KG1 (cell line): ENCODE results near the gene PRKCSH.
"Not testable (repeated sequence)": the region's sequence is repeated elsewhere in the genome, so short reads cannot be mapped to it uniquely, and the experiment has no call there.

ENCODE experiments used
- DNase-seq: peaks from one replicate; lab custom pipeline; 2025; lab: John Stamatoyannopoulos, UW

PRKCSH gene

GRCh38 chr19:11420429-11421370, 14.7 kb upstream of the PRKCSH start:
- no peak for DNase-seq

- DNase-seq: no peak
Observed at GRCh38 chr19:11421371-11422098, 13.9 kb upstream of the PRKCSH start.

DNA sequence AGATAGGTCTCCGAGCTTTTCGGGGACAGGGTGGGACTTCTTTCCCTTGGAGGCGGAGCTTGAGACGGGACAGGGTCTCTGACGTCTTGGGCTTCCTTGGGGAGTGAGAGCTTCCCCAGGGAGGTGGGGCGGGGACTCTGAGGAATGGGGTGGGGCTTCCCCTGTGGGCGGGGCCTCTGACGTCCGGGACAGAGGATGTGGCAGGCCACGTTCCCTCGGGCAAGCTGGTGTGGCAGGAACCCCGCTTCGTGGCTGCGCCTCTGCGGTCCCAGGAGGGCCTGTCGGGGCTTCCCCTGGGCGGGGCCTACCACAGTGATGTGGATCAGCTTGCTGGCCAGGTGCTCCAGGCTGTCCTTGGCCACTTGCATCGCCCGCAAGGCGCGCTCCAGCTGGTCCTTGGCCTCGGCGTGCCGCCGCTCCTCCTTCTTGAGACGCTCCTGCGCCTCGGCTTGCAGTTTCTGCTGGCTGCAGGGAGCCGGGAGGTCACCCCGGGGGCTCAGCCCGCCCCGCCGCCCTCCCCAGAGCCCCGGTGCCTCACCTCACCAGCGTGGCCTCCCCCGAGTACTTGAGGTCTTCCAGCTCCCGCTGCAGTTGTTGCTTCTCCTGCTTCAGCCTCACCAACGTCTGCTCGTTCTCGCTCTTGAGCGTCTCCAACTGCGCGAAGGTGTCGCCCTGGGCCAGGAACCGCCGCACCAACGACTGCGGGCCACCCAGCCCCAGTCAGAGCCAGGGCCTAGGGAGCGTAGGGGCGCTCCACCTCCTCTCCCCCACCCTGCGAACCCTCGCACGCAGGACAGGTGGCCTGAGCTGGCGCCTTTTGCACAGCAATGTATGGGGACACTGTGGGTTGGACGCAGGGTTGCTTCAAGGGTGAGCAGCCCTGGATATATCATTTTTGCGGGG, 13.0 kb upstream of the PRKCSH start:
- no peak for DNase-seq

DNA sequence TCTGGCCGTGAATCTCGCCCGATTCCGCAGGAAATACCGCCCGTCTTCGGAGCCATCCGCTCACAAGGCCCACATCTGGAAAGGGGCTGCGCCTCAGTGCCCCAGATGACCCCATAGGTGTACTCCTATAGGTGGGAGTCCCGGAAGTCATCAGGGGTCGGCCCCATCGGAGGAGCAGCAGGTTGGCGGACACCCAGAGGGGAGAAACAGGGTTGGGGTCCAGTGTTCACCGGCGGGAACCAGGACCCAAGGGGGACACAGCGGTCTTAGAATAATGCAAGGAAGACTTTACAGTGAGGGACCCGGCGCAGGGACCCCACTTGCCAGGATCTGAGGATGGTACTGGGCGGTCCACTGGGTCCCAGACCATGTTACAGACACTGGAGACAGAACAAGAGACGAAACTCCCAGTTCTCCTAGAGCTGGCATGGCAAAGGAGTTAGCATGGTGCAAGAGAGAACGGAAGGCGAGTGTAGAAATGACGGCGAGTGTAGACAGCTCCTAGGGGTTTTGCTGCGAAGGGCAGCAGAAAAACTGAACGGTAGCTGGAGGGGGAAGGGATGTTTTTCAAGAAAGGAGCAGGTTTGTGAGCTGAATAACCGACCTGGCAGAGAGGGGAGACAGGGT, 12.2 kb upstream of the PRKCSH start:
- no peak for DNase-seq

DNA sequence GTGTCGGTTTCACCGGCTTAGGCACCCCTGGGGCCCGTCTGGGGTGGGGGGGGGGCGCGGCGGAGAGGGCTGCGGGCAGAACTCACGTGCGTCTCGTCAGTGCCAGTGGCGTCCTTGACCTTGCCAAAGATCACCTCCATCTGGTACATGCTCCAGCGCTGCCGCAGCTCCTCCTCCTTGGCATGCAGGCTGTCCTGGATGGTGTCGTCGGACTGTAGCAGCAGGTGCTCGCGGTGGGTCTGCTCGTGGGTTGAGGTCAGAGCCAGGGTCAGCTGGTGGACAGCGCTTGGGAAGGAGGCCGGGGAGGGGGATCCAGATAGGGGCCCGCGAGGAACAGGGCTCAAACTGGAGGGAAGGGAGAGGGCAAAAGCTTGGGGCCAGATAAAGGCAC, 11.6 kb upstream of the PRKCSH start:
- no peak for DNase-seq

DNA sequence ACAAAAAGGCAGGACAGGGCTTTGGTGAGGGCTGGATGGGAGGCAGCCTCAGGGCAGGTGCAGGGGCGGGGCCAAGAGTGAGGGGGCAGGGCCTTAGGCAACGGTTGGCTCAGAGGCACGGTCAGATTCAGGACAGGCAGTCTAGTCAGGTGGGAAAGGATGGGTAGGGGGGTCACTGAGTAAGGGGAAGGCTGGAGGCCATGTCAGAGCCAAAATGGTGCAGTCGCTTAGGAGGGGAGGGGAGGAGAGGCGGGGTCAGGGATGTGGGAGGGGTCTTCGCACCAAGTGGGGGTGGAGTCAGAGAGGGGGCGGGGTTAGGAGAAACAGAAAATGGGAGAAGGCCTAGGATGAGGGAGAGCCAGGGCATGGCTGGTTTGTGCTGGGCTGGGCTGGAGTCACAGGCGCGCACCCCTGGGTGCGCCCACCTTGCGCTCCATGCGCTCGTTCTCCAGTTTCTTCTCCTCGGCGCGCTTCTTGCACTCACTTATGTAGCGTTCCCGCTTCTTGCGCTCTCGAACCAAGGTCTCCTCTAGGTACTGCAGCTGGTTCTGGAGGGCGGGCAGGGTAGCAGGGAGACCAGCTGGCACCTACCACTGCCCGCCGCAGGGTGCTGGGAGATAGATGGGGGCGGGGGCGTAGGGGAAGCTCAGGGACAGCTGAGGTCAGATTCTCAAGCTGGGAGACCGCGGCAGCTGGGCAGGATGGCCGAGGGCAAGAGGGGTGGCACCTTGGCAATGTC, 9.5 kb upstream of the PRKCSH start:
- DNase-seq: no peak

DNA sequence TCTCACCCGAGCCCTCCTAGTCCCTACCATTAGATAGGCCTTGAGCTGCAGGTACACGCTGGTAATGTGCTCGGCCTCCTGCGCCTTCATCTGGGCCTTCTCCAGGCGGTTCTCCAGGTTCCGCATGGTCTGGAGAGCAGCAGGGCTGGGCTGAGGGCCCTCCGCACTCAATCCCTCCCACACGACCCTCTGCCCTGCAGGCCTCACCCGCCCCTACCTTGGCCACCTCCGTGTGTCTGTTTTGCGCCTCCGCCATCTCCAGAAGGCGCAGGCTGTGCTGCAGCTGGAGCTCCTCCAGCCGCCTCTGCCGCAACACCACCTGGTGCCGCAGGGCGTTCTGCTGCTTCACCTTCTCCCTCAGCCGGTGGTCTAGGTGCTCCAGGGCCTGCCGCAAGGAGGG, 8.8 kb upstream of the PRKCSH start:
- DNase-seq: no peak

DNA sequence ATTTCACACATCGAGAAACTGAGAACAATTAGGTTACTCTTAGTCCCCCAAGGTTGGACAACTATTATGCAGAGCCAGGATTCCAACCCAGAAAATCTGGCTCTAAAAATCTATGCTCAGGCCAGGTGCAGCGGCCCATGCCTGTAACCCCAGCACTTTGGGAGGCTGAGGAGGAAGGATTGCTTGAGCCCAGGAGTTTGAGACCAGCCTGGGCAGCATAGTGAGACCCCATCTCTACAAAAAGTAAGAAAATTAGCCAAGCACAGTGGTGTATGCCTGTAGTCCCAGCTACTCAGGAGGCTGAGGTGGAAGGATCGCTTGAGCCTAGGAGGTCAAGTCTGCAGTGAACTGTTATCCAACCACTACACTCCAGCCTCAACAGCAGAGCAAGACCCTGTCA, 1.9 kb upstream of the PRKCSH start:
- DNase-seq: not testable (repeated sequence)

GRCh38 chr19:11434703-11435056, 755 bp upstream of the PRKCSH start:
- DNase-seq: no peak

DNA sequence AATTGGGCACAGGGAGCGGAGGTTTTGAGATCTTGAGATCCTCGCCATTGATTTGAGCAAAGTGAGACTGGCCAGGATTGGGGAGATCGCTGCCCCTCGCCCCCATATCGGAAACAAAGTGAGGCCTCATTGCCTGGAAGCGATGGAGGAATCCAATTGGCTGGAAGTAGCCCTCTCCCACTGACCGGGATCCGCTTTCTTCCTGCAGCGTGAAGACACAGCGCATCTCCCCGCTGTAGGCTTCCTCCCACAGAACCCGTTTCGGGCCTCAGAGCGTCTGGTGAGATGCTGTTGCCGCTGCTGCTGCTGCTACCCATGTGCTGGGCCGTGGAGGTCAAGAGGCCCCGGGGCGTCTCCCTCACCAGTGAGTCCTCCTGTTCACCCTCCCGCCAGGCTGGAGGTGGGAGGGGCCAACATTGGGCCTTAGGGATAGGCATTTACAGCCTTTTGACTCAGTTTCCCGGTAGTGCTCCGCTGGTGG, 438 bp downstream of the PRKCSH start:
- DNase-seq: no peak

GRCh38 chr19:11437955-11438354, 2.5 kb downstream of the PRKCSH start:
- DNase-seq: no peak

DNA sequence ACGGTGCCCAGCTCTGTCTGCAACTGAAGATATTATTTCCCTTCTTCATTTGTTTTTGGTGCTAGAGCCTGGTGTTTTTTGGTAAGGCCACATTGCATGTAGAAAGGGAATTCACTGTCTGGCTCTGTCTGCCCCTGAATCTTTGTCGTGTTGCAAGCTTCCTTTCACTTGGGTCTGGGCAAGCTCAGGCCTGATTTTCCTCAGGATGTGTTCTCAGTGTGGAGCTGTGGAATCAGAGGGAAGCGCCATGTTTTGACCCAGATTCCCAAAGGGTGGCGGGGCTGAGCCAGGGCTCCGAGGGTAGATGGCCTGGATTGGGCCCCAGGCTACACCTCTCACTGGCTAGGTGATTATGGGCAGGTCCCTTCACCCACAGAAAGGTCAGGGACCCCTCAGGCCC, 8.6 kb downstream of the PRKCSH start:
- no peak for DNase-seq

GRCh38 chr19:11445141-11445540, 9.7 kb downstream of the PRKCSH start:
- DNase-seq: no peak

GRCh38 chr19:11446271-11446651, 10.8 kb downstream of the PRKCSH start:
- DNase-seq: no peak

DNA sequence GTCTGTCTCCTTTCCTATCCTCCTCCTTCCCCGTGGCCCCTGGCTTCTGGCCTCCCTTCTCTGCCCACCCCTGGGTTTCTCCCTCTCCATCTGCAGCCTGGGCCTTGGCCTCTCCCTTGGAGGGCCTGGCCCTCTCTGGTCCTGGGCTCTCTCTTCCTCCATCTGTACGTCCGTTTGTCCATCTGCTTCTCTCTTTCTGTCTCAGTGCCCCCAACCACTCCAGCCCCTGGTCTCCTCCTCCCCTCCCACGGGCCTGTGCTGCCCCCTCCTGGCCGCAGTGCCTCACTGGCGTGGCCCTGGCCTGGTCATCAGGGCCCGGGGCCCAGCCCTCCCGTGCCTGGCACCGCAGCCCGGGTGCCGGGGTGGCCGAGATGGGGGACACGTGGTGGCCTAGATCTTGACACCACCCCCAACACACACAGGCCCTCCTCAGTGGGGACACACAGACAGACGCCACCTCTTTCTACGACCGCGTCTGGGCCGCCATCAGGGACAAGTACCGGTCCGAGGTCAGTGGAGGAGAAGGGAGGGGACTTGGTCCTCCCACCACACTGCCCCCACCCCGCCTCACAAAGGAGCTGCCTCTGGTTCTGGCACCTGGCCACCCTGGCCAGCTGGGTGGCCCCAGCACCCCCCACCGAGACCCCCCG, 11.3 kb downstream of the PRKCSH start:
- DNase-seq: no peak

DNA sequence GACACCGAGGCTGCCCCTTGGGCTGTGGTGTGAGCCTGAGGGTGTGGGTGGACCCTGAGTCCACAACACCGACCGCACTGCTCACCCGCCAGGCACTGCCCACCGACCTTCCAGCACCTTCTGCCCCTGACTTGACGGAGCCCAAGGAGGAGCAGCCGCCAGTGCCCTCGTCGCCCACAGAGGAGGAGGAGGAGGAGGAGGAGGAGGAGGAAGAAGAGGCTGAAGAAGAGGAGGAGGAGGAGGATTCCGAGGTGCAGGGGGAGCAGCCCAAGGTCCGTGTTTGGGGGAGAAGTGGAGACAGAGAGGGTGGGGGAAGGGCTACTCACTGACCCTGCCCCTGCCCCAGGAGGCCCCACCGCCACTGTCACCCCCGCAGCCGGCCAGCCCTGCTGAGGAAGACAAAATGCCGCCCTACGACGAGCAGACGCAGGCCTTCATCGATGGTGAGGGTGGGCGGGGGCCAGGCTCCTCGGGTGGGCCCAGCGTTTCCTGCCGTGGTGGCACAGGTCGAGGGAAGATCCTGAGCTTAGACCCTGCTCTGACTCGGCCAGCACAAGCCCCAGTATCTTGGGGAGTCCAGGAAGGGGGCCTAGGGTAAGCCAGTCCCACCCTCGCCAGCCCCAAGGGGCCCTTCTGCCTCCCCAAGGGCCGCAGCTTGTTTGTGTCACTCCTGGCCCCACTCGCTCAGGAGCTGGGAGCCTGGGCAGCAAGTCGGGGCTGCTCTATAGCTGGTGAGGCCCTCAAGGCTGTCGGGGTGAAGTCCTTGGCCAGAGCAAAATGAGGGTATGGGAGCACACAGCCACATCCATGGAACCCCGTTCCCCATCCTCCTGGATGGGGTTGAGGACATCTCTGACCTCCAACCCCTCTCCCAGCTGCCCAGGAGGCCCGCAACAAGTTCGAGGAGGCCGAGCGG, 12.2 kb downstream of the PRKCSH start:
- DNase-seq: no peak

- DNase-seq: no peak
Observed at GRCh38 chr19:11448410-11448809, 13.0 kb downstream of the PRKCSH start.

- no peak for DNase-seq
Observed at GRCh38 chr19:11448923-11449554, 13.6 kb downstream of the PRKCSH start.
